Measurements from ENCODE around the gene KCNC1.

KCNC1 gene

DNA sequence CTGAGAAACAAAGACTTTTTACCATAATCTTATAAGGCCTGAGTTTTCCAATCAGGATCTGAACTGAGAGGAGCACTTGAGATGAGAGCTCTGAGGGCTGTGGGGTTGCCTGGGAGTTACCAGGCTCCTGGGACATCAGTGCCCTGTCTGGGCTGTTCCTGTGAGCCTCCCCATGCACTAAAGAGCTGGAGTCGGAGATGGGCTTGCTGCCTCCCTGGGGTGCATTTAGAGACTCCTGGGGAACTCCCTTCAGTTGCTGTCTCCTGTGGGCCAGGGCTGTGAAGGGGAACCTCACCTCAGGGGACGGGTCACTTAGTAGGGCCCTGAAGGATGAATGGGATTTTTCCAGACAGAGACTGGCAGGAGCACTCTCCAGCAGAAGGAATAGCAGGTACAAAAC is 33.3 kb downstream of the KCNC1 start:
- Histone ChIP-seq H3K27ac (ENCODE audit: low read length) (no peak overlapping the region), H3K4me3 (ENCODE audit: low read length) (no peak overlapping the region), H3K36me3 (ENCODE audit: control insufficient read depth, insufficient read depth, low read length) (no peaks in the 10 kb centered on the region), H3K27me3 (ENCODE audit: control insufficient read depth, insufficient read depth, low read length) (no peaks in the 10 kb centered on the region), H3K4me1 (ENCODE audit: control insufficient read depth, insufficient read depth, low read length) (no peaks in the 10 kb centered on the region), H3K9me3 (ENCODE audit: control insufficient read depth, insufficient read depth, low read length) (no peaks in the 10 kb centered on the region)
- no CpG with 5 or more reads among the region's 2 CpGs for WGBS (ENCODE audit: insufficient coverage, insufficient read length)
- no peak for DNase-seq (ENCODE audit: low read depth, low spot score)

DNA sequence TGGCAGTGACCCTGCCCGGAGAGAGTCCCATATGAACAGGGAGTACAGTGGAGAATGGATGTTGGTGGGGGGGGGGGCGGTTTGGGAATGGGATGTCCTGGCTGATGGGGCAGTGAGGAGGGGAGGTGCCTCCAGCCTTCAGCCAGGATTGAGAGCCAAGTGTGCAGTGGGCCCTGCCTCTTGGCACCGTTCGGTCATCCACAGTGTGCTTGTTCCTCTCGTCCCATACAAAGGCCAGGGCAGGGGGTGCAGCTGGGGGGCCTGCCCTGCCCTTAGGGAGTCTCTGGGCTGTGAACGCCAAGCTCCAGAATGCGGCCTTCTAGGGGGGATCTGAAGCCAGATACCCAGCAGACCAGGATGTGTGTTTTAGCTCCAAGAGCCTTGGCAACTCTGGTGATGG is 34.0 kb downstream of the KCNC1 start:
- Histone ChIP-seq H3K27me3 (ENCODE audit: control insufficient read depth, insufficient read depth, low read length) (no peaks in the 10 kb centered on the region), H3K9me3 (ENCODE audit: control insufficient read depth, insufficient read depth, low read length) (no peaks in the 10 kb centered on the region), H3K4me3 (ENCODE audit: low read length) (no peak overlapping the region), H3K36me3 (ENCODE audit: control insufficient read depth, insufficient read depth, low read length) (no peaks in the 10 kb centered on the region), H3K4me1 (ENCODE audit: control insufficient read depth, insufficient read depth, low read length) (no peaks in the 10 kb centered on the region), H3K27ac (ENCODE audit: low read length) (no peak overlapping the region)
- no peak for DNase-seq (ENCODE audit: low read depth, low spot score)
- WGBS (ENCODE audit: insufficient coverage, insufficient read length): no CpG with 5 or more reads among the region's 7 CpGs

DNA sequence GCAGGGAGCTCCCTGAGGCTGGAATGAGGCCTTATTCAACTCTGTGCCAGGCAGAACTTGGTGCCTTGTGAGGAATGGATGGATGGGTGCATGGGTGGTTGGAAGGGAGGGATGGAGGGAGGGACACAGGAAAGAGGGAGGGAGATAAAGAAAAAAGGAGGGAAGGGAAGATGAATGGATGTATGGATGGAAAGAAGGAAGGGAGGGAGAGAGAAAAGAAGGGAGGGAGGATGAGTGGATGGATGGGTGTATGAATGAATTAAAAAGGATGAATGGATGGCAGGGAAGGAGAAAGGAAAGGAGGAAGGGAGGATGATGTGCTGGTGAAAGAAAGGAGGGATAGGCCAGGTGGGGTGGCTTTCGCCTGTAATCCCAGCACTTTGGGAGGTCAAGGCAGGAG is 34.6 kb downstream of the KCNC1 start:
- Histone ChIP-seq H3K4me3 (ENCODE audit: low read length) (no peak overlapping the region), H3K4me1 (ENCODE audit: control insufficient read depth, insufficient read depth, low read length) (no peaks in the 10 kb centered on the region), H3K27ac (ENCODE audit: low read length) (no peak overlapping the region), H3K27me3 (ENCODE audit: control insufficient read depth, insufficient read depth, low read length) (no peaks in the 10 kb centered on the region), H3K9me3 (ENCODE audit: control insufficient read depth, insufficient read depth, low read length) (no peaks in the 10 kb centered on the region), H3K36me3 (ENCODE audit: control insufficient read depth, insufficient read depth, low read length) (no peaks in the 10 kb centered on the region)
- no peak for DNase-seq (ENCODE audit: low read depth, low spot score)
- no CpG with 5 or more reads among the region's 1 CpG for WGBS (ENCODE audit: insufficient coverage, insufficient read length)

DNA sequence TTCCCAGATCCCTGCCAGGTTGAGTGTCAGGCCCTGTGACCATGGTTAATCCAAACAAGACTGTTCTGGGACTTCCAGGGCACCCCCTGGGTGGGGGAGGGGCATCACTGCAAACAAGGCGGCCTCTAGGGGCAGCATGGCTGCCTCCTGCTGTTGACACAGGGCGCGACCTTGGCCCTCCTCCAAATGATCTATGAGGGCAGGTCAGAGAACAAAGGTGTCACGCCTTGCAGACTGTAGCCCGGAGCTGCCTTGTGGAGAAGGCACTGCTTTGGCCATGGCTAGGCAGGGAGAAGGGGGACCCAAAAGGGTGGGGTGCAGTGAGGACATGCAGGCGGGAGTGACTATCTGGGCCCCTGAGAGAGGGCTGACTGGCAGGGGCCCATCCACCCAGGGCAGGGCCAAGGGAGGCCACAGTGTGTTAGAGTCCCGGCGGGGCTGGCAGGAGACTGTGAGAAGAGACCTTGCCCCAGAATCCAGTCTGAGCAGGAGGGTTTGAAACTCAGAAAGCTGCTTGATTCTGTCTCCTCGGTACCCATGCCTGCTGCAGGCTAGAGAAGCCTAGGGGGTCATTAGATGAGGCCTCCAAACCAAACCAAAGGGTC is 35.6 kb downstream of the KCNC1 start:
- Histone ChIP-seq H3K27ac (ENCODE audit: low read length) (no peak overlapping the region), H3K4me1 (ENCODE audit: control insufficient read depth, insufficient read depth, low read length) (no peaks in the 10 kb centered on the region), H3K27me3 (ENCODE audit: control insufficient read depth, insufficient read depth, low read length) (no peaks in the 10 kb centered on the region), H3K36me3 (ENCODE audit: control insufficient read depth, insufficient read depth, low read length) (no peaks in the 10 kb centered on the region), H3K4me3 (ENCODE audit: low read length) (no peak overlapping the region), H3K9me3 (ENCODE audit: control insufficient read depth, insufficient read depth, low read length) (no peaks in the 10 kb centered on the region)
- WGBS (ENCODE audit: insufficient coverage, insufficient read length): no CpG with 5 or more reads among the region's 9 CpGs
- DNase-seq (ENCODE audit: low read depth, low spot score): no peak

DNA sequence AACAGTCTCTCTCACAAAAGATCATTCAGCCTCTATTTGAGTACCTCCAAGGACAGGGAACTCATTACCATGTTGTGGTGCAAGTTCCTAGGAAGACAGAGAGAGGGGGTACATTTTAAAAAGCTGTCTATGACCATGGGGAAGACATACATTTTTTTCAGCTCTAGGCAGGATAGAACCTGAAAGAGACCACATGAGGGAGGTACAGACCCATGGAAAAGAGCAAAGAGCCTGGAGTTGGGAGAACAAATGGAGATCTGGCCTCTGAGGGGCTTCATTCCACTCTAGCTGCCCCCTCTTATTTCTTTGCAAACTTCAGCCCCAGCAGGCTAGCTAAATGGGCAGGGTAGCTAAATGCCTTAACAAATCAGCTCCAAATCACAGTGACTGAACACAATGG is 36.3 kb downstream of the KCNC1 start:
- DNase-seq (ENCODE audit: low read depth, low spot score): no peak
- Histone ChIP-seq H3K4me1 (ENCODE audit: control insufficient read depth, insufficient read depth, low read length) (no peaks in the 10 kb centered on the region), H3K9me3 (ENCODE audit: control insufficient read depth, insufficient read depth, low read length) (no peaks in the 10 kb centered on the region), H3K36me3 (ENCODE audit: control insufficient read depth, insufficient read depth, low read length) (no peaks in the 10 kb centered on the region), H3K4me3 (ENCODE audit: low read length) (no peak overlapping the region), H3K27me3 (ENCODE audit: control insufficient read depth, insufficient read depth, low read length) (no peaks in the 10 kb centered on the region), H3K27ac (ENCODE audit: low read length) (no peak overlapping the region)

DNA sequence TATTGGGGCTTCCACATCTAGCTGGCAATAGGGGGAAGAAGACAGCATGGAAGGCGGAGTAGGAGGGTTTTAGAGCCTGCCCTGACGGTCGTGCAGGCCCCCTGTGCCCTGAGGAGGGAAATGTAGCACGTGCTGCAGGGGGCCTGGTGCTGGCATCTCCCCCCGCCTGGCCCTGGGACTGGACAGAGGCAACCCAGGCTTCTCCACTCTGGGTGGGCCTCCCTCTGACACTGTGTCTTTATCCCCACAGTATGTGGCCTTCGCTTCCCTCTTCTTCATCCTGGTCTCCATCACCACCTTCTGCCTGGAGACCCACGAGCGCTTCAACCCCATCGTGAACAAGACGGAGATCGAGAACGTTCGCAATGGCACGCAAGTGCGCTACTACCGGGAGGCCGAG is 36.8 kb downstream of the KCNC1 start:
- Histone ChIP-seq H3K36me3 (ENCODE audit: control insufficient read depth, insufficient read depth, low read length) (no peaks in the 10 kb centered on the region), H3K4me3 (ENCODE audit: low read length) (no peak overlapping the region), H3K4me1 (ENCODE audit: control insufficient read depth, insufficient read depth, low read length) (no peaks in the 10 kb centered on the region), H3K27ac (ENCODE audit: low read length) (no peak overlapping the region), H3K27me3 (ENCODE audit: control insufficient read depth, insufficient read depth, low read length) (no peaks in the 10 kb centered on the region), H3K9me3 (ENCODE audit: control insufficient read depth, insufficient read depth, low read length) (no peaks in the 10 kb centered on the region)
- no CpG with 5 or more reads among the region's 17 CpGs for WGBS (ENCODE audit: insufficient coverage, insufficient read length)
- no peak for DNase-seq (ENCODE audit: low read depth, low spot score)

DNA sequence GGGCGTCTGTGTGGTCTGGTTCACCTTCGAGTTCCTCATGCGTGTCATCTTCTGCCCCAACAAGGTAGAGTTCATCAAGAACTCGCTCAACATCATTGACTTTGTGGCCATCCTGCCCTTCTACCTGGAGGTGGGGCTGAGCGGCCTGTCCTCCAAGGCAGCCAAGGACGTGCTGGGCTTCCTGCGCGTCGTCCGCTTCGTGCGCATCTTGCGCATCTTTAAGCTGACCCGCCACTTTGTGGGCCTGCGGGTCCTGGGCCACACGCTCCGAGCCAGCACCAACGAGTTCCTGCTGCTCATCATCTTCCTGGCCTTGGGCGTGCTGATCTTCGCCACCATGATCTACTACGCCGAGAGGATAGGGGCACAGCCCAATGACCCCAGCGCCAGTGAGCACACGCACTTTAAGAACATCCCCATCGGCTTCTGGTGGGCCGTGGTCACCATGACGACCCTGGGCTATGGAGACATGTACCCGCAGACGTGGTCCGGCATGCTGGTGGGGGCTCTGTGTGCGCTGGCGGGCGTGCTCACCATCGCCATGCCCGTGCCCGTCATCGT is 37.3 kb downstream of the KCNC1 start:
- no peak for DNase-seq (ENCODE audit: low read depth, low spot score)
- Histone ChIP-seq H3K36me3 (ENCODE audit: control insufficient read depth, insufficient read depth, low read length) (no peaks in the 10 kb centered on the region), H3K4me1 (ENCODE audit: control insufficient read depth, insufficient read depth, low read length) (no peaks in the 10 kb centered on the region), H3K4me3 (ENCODE audit: low read length) (no peak overlapping the region), H3K27me3 (ENCODE audit: control insufficient read depth, insufficient read depth, low read length) (no peaks in the 10 kb centered on the region), H3K9me3 (ENCODE audit: control insufficient read depth, insufficient read depth, low read length) (no peaks in the 10 kb centered on the region), H3K27ac (ENCODE audit: low read length) (no peak overlapping the region)
- no CpG with 5 or more reads among the region's 37 CpGs for whole genome bisulfite sequencing (ENCODE audit: insufficient coverage, insufficient read length)

DNA sequence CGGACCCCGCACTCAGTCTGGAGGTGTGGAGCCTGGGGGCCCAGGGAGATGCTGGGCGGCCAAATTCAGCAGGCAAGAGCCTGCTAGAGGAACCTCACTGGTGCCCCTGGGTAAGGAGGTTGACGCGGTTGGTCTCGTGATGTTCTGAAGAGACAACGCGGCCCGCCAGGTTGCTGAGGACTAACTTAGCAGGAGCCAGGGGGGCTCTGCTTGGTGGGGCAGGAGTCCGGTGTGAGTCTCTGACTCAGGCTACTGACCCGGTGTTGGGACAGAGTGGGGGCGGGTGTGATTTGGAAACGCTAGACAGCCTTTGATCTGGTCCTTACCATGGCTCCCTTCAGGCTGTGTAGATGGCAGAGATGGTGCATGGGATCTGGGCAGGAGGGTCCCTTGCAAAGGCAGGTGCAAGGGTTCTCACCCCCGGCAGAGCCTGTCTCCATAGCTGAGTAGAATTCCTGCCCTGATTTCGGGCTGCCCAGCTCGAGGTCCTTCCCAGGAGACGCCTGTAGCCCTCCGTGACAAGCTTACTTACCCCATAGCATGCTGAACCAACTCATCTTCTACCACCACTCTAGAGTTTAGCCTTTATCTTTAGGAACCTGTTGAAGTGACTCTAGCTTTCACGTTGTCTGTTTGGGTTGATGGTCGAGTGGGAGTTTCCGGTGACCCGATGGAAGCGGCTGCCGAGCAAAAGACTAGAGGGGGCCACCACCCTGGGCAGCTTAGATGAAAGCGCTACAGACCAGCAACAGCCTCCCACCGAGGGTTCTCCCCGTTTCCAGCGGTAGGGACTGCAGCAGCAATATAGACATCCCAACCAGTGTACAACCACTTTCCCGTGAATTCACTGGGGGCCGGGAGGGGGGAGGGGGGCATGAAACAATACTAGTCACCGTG is 38.4 kb downstream of the KCNC1 start:
- H3K27me3 ChIP-seq (ENCODE audit: control insufficient read depth, insufficient read depth, low read length): no peaks in the 10 kb centered on the region
- no peaks in the 10 kb centered on the region for H3K9me3 ChIP-seq (ENCODE audit: control insufficient read depth, insufficient read depth, low read length)
- no peaks in the 10 kb centered on the region for H3K4me1 ChIP-seq (ENCODE audit: control insufficient read depth, insufficient read depth, low read length)
- H3K27ac ChIP-seq (ENCODE audit: low read length): no peak overlapping the region
- H3K36me3 ChIP-seq (ENCODE audit: control insufficient read depth, insufficient read depth, low read length): no peaks in the 10 kb centered on the region
- H3K4me3 ChIP-seq (ENCODE audit: low read length): no peak overlapping the region
- no peak for DNase-seq (ENCODE audit: low read depth, low spot score)
- WGBS (ENCODE audit: insufficient coverage, insufficient read length): no CpG with 5 or more reads among the region's 31 CpGs

DNA sequence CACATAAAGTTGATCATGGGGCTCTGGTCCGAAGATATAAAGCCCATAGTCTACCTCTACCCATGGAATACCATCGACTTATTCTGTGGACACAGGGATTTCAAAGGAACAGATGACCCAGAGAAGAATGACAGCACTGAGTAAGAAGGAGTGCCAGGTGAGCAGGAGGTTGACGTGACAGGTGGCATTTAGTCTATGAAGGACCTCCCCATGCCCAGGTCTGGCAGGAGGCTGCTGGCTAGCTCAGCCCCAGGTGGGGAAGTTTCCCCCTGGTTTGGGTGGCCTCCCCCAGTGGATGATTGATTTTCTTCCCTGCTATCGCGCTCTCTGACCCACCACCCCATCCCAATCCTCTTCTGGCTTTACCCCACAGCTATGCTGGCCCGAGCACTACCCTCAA is 39.1 kb downstream of the KCNC1 start:
- Histone ChIP-seq H3K4me1 (ENCODE audit: control insufficient read depth, insufficient read depth, low read length) (no peaks in the 10 kb centered on the region), H3K4me3 (ENCODE audit: low read length) (no peak overlapping the region), H3K27ac (ENCODE audit: low read length) (no peak overlapping the region), H3K27me3 (ENCODE audit: control insufficient read depth, insufficient read depth, low read length) (no peaks in the 10 kb centered on the region), H3K36me3 (ENCODE audit: control insufficient read depth, insufficient read depth, low read length) (no peaks in the 10 kb centered on the region), H3K9me3 (ENCODE audit: control insufficient read depth, insufficient read depth, low read length) (no peaks in the 10 kb centered on the region)
- no peak for DNase-seq (ENCODE audit: low read depth, low spot score)
- no CpG with 5 or more reads among the region's 6 CpGs for WGBS (ENCODE audit: insufficient coverage, insufficient read length)

DNA sequence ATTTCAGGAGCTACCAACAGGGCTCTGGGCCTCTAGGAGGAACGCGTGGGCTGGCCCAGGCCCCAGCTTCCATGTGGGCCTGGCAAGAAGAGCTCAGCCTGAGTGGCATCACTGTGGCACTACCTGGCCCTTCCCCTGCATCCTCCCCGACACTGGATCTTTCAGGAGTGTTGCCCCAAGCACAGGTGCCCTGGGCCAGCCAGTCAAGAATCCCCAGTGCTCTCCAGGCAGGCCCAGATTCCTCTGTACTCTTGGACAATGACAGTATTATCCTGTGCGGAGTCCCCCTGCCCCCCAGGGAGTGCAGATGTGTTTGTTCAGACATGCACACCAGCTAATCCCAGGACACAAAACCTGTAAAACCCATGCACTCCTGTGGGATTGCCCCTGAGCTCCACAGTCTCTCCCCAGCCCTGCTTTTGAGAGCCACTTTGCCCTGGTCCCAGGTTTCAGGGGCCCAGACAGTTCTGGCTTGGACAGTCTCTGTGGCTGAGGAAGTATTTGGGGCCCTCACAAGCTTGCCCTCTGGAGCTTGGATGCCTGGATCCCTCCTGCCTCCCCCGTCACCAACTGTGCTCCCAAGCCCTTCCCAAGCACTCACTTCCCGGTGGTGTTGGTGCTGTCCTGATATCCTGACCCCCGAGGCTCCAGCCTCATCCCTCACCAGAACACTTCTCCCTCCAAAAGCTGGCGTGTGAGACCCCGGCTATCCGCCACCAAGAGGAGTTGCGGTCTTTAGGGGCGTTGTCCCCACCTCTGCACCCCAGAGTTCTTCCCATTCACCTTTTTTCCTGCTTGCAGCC is 39.9 kb downstream of the KCNC1 start:
- no CpG with 5 or more reads among the region's 12 CpGs for WGBS (ENCODE audit: insufficient coverage, insufficient read length)
- Histone ChIP-seq H3K36me3 (ENCODE audit: control insufficient read depth, insufficient read depth, low read length) (no peaks in the 10 kb centered on the region), H3K27me3 (ENCODE audit: control insufficient read depth, insufficient read depth, low read length) (no peaks in the 10 kb centered on the region), H3K4me3 (ENCODE audit: low read length) (no peak overlapping the region), H3K4me1 (ENCODE audit: control insufficient read depth, insufficient read depth, low read length) (no peaks in the 10 kb centered on the region), H3K27ac (ENCODE audit: low read length) (no peak overlapping the region), H3K9me3 (ENCODE audit: control insufficient read depth, insufficient read depth, low read length) (no peaks in the 10 kb centered on the region)
- no peak for DNase-seq (ENCODE audit: low read depth, low spot score)

Measured in iPS DF 6.9 (cell line).